ENCODE data around the gene EPHB2. TPM values are rescaled to one million over a fixed set of nuclear protein-coding genes. Genes with fewer than 3 reads are reported as not detected.
"Not testable (repeated sequence)": the region's sequence is repeated elsewhere in the genome, so short reads cannot be mapped to it uniquely, and the experiment has no call there.

EPHB2 gene
- total RNA-seq, 4 donors from 2014 or later, result 0.08 to 3.4 (median 1.9) TPM

DNA sequence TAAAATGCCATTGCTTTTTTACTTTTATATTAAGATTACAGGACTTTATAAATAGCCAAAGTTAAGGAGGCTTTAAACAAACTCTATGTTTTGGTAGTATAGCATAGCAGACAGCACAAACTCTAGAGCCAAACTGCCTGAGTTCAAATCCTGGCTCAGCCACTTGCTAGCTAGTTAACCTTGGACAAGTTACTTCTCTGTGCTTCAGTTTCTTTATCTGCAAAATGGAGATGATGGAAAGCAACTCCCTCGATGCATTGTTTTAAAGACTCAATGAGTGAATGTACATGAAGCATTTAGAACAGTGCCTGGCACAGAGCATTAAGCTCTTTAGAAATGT, 36.3 kb upstream of the EPHB2 start:
- intact Hi-C loops (cut with DNase I), result loop anchor here (10.0 kb wide), 1 partner anchor 250 kb away; no protein-coding TSS in a partner anchor
- Histone ChIP-seq H3K4me3 (no peak overlapping the region), H3K27ac (no peak overlapping the region), H3K36me3 (no peaks in the 10 kb centered on the region), H3K27me3 (peaks cover 0 to 85% (median 0%) of the 10 kb centered on the region in 4 donors), H3K9me3 (no peaks in the 10 kb centered on the region), H3K4me1 (no peaks in the 10 kb centered on the region)
- 25 to 62% methylated on average over 1 of the region's 1 CpG for WGBS, 2 donors
- no peak for TF ChIP-seq POLR2A (IDR thresholded peaks at IDR 0.05)
- TF ChIP-seq CTCF (IDR thresholded peaks at IDR 0.05), result no peak
- DNase-seq, result no peak

DNA sequence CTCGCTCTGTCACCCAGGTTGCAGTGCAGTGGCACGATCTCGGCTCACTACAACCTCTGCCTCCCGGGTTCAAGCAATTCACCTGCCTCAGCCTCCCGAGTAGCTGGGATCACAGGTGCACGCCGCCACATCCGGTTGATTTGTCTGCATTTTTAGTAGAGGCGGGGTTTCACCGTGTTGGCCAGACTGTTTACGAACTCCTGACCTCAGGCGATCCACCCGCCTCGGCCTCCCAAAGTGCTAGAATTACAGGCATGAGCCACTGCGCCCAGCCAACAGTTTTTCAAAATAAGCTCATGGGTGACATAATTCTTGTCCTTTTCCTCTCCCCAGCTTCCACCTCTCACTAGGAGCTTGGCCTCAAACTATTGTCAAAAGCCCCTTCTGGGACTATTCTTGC, 34.5 kb upstream of the EPHB2 start:
- 85 to 91% methylated on average over 13 to 15 of the region's 15 CpGs for WGBS, 2 donors
- not testable (repeated sequence) for H3K4me1 ChIP-seq, H3K36me3 ChIP-seq, H3K27ac ChIP-seq, DNase-seq, H3K4me3 ChIP-seq, H3K9me3 ChIP-seq
- H3K27me3 ChIP-seq, result peaks cover 0 to 75% (median 0%) of the 10 kb centered on the region in 4 donors
- intact Hi-C loops (cut with DNase I), result loop anchor here (10.0 kb wide), 1 partner anchor 249 kb away; no protein-coding TSS in a partner anchor

DNA sequence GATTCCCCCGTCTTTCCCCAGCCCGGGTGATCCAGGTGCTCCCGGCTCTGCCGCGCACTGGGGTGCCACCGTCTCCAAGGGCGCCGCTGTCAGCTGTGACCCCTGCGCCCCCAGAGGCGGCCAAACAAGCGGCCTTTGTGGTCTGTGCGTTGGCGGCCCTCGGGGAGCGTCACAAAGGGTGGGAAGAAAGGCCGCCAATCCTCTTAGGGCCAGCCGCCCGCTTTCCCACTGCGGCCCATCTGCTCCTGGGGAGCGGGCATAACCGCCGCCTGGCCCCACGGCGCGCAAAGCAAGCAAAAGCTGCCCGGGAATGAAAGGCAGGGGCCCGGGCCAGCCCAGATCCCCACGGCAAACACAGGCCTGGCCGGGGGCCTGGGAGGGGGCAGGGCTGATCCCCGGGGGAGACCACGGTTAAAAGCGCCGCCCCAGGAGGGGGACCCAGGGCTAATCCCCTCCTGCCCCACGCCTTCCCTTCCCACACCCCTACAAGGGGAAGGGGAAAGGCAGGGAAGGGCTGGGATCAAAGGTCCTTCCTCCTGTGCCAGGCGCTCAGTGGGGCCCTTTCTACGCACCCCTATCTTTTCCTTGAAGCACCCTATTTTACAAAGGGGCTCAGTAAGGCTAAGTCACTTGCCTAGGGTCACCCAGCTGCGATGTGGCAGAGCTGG, 33.6 kb upstream of the EPHB2 start:
- intact Hi-C loops (cut with DNase I), result loop anchor here (10.0 kb wide), 1 partner anchor 248 kb away; no protein-coding TSS in a partner anchor
- TF ChIP-seq CTCF (IDR thresholded peaks at IDR 0.05), result no peak
- H3K27me3 ChIP-seq, result peaks cover 0 to 75% (median 0%) of the 10 kb centered on the region in 4 donors
- no peak overlapping the region for H3K4me3 ChIP-seq
- 60 to 75% methylated on average over 2 to 17 of the region's 37 CpGs for WGBS, 2 donors
- no peak overlapping the region for H3K27ac ChIP-seq
- H3K4me1 ChIP-seq, result no peaks in the 10 kb centered on the region
- no peaks in the 10 kb centered on the region for H3K9me3 ChIP-seq
- no peaks in the 10 kb centered on the region for H3K36me3 ChIP-seq
- no peak for DNase-seq

- Histone ChIP-seq H3K9me3 (no peaks in the 10 kb centered on the region), H3K4me3 (no peak overlapping the region), H3K27me3 (peaks cover 0 to 75% (median 0%) of the 10 kb centered on the region in 4 donors), H3K4me1 (no peaks in the 10 kb centered on the region), H3K27ac (no peak overlapping the region), H3K36me3 (no peaks in the 10 kb centered on the region)
- no peak for DNase-seq
- intact Hi-C loops (cut with DNase I), result loop anchor here (10.0 kb wide), 1 partner anchor 247 kb away; no protein-coding TSS in a partner anchor
- 76 to 80% methylated on average over 13 of the region's 13 CpGs for WGBS, 2 donors
- TF ChIP-seq CTCF (IDR thresholded peaks at IDR 0.05) (no peak), POLR2A (IDR thresholded peaks at IDR 0.05) (no peak)
Measured at GRCh38 chr1:22677931-22678896, 32.4 kb upstream of the EPHB2 start.

DNA sequence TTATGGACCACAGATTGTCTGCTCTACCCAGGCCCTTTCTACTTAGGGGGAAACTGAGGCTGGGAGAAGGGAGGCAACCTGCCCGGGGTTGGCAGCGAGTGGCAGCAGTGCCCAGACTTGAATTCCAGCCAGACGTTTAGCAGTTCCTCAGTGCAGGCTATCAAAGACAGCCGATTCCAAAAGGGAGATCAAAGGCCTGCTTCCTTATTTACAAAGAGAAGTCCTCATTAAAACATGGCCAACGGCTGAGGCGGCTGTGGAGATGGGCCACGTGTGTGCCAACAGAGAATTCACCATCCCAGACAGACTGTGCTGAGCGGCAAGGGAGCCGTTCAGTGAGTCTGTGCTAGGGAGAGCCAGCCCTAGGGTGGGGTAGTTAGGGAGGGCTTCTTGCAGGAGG, 29.9 kb upstream of the EPHB2 start:
- peaks cover 0 to 78% (median 0%) of the 10 kb centered on the region in 4 donors for H3K27me3 ChIP-seq
- no peaks in the 10 kb centered on the region for H3K36me3 ChIP-seq
- H3K27ac ChIP-seq, result no peak overlapping the region
- no peak for TF ChIP-seq POLR2A (IDR thresholded peaks at IDR 0.05)
- no peak for TF ChIP-seq CTCF (IDR thresholded peaks at IDR 0.05)
- intact Hi-C loops (cut with DNase I), result no loop called here
- WGBS, 2 donors, result 30% methylated on average over 5 to 9 of the region's 9 CpGs
- H3K4me3 ChIP-seq, result no peak overlapping the region
- H3K4me1 ChIP-seq, result no peaks in the 10 kb centered on the region
- no peaks in the 10 kb centered on the region for H3K9me3 ChIP-seq
- DNase-seq, result no peak
